ENCODE data around the gene ABCA10.
"Not testable (repeated sequence)": the region's sequence is repeated elsewhere in the genome, so short reads cannot be mapped to it uniquely, and the experiment has no call there.

ABCA10 gene

GRCh38 chr17:69170377-69170776 is 58.2 kb downstream of the ABCA10 start:
- peaks cover 5% of the 10 kb centered on the region for H3K27me3 Mint-ChIP-seq (ENCODE audit: low read depth, poor library complexity)
- peaks cover 5% of the 10 kb centered on the region for H3K9me3 Mint-ChIP-seq
- TF ChIP-seq CTCF (IDR thresholded peaks at IDR 0.05): no peak
- DNase-seq: no peak
- no peak overlapping the region for H3K27ac Mint-ChIP-seq
- H3K4me3 Mint-ChIP-seq: no peak overlapping the region
- H3K4me1 Mint-ChIP-seq: no peaks in the 10 kb centered on the region
- H3K36me3 Mint-ChIP-seq (ENCODE audit: low read depth): no peaks in the 10 kb centered on the region

- not testable (repeated sequence) for H3K9me3 Mint-ChIP-seq; H3K27me3 Mint-ChIP-seq (ENCODE audit: low read depth, poor library complexity); H3K27ac Mint-ChIP-seq; DNase-seq; H3K4me3 Mint-ChIP-seq; H3K36me3 Mint-ChIP-seq (ENCODE audit: low read depth); H3K4me1 Mint-ChIP-seq
These were observed 60.0 kb downstream of the ABCA10 start for GRCh38 chr17:69168642-69169041.

DNA sequence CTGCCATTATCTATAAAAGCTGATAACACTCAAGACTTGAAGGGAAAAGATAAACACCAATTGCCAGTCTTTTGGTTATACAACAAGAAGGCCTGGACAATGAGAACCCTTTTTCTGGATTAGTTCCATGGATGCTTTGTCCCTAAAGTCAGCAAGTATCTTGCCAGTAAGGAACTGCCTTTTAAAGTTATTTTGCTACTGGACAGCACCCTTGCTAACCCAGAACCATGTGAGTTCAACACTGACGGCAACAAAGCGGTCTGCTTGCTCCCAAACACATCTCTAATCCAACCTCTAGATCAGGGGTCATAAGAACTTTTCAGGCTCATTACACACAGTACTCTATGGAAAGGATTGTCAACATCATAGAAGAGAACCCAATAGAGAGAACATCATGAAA is 61.7 kb downstream of the ABCA10 start:
- Mint-ChIP-seq H3K9me3 (peaks cover 5% of the 10 kb centered on the region), H3K4me3 (no peak overlapping the region), H3K27me3 (ENCODE audit: low read depth, poor library complexity) (peaks cover 5% of the 10 kb centered on the region), H3K36me3 (ENCODE audit: low read depth) (no peaks in the 10 kb centered on the region), H3K27ac (no peak overlapping the region), H3K4me1 (no peaks in the 10 kb centered on the region)
- no peak for TF ChIP-seq CTCF (IDR thresholded peaks at IDR 0.05)
- no peak for DNase-seq

DNA sequence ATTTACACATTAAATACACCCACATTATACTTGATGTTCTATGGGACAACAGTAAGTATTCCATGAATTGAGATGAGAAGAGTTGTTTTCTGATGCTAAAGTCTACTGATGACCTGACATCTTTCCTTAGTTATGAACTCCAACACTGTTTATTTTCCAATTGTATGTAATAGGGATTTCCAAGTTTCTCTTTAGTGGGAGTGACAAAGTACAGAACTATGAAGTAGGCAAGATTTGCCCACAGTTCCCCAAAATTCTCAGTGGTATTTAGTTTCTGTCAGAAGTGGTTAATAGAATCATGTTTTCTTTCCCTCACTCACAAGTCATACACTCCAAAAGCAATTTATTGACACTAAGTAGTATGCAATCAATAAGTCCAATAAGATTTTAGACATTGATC is 64.4 kb downstream of the ABCA10 start:
- Mint-ChIP-seq H3K36me3 (ENCODE audit: low read depth) (no peaks in the 10 kb centered on the region), H3K4me1 (no peaks in the 10 kb centered on the region), H3K27ac (no peak overlapping the region), H3K9me3 (peaks cover 5% of the 10 kb centered on the region), H3K4me3 (no peak overlapping the region), H3K27me3 (ENCODE audit: low read depth, poor library complexity) (peaks cover 5% of the 10 kb centered on the region)
- TF ChIP-seq CTCF (IDR thresholded peaks at IDR 0.05): no peak
- no peak for DNase-seq

DNA sequence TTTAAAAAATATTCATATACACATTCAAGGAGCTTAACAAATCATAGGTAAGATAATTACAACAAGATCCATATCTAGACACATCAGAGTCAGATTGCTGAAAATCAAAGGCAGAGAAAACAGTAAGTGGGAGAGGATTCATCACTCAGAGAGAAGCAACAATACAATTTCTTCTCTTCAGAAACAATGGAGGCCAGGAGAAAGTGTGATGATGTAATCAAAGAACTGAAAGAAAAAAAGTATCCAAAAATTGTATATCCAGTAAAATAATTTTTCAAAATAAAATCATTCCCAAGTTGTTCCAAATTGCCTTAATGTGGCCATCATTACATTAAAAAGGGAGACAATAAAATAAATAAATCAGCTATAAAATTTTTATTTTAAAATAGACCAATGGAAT is 69.2 kb downstream of the ABCA10 start:
- Mint-ChIP-seq H3K36me3 (ENCODE audit: low read depth) (no peaks in the 10 kb centered on the region), H3K27me3 (ENCODE audit: low read depth, poor library complexity) (no peaks in the 10 kb centered on the region), H3K27ac (no peak overlapping the region), H3K4me1 (no peaks in the 10 kb centered on the region), H3K4me3 (no peak overlapping the region), H3K9me3 (no peaks in the 10 kb centered on the region)
- no peak for DNase-seq
- TF ChIP-seq CTCF (IDR thresholded peaks at IDR 0.05): no peak

GRCh38 chr17:69154267-69154666 is 74.4 kb downstream of the ABCA10 start:
- Mint-ChIP-seq H3K27ac (no peak overlapping the region), H3K27me3 (ENCODE audit: low read depth, poor library complexity) (peaks cover 13% of the 10 kb centered on the region), H3K36me3 (ENCODE audit: low read depth) (no peaks in the 10 kb centered on the region), H3K4me3 (no peak overlapping the region), H3K9me3 (no peaks in the 10 kb centered on the region), H3K4me1 (no peaks in the 10 kb centered on the region)
- TF ChIP-seq CTCF (IDR thresholded peaks at IDR 0.05): no peak
- DNase-seq: no peak
